ENCODE data around the gene NAALADL2.

NAALADL2 gene

DNA sequence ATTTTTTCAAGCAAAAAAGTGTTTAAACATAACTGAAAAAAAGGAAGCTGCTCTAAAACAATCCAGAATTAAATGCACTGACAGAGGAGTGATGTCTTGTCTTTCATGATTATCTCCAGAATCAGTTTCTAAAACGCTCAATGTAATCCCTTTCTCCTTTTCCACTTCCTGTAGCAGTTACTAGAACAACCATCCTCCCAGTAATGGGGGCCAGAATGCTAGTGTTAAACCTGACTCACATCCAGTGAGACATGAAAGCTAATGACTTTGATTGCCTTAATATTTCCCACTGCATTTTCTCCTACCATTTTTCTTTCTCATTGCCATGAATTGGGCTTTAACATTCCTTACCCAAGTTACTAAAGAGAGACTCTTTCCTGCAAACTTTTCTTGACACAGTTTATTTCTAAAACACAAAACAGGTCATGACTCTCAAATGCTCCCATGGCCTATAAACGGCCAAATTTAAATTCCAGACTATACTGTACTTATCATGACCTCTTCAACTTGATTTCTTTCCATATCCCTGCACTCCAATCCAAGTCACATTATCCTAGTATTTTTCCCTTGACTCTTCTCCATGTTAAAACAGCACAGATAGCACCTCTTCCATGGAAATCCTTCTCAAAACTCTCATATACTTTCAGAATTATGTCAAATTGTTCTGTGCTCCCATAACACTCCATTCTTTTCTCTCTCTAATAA is 341.4 kb downstream of the NAALADL2 start:
- Histone ChIP-seq H3K27ac (ENCODE audit: low read depth, low read length) (no peak overlapping the region), H3K4me1 (ENCODE audit: control insufficient read depth, insufficient read depth, low read length) (peaks cover 6% of the 10 kb centered on the region), H3K27me3 (ENCODE audit: control insufficient read depth, insufficient read depth, low read length) (no peaks in the 10 kb centered on the region), H3K9me3 (ENCODE audit: control insufficient read depth, insufficient read depth, low read length) (no peaks in the 10 kb centered on the region), H3K4me3 (ENCODE audit: low read depth, low read length) (no peak overlapping the region), H3K36me3 (ENCODE audit: control insufficient read depth, insufficient read depth, low read length) (no peaks in the 10 kb centered on the region), H3K9ac (ENCODE audit: low read depth, low read length) (no peak overlapping the region)

DNA sequence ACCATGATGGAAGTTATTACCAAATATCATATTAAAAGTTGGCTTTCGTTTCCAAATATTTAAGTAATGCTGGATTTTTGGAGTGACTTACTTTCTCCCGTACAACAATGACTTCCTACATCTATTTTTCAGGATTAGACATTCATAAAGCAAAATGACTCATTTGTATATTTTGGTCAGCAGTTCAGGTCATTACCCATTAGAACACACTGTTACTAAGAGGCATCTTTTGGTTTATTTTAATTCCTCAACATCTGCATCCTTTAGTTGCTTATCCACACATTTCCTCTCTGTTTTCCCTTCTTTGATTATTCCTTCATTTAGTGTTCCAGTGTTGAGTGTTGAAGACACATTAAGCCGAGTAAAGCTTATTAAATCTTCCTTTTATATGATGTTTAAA is 348.2 kb downstream of the NAALADL2 start:
- H3K4me3 ChIP-seq (ENCODE audit: low read depth, low read length): no peak overlapping the region
- no peak overlapping the region for H3K27ac ChIP-seq (ENCODE audit: low read depth, low read length)
- H3K36me3 ChIP-seq (ENCODE audit: control insufficient read depth, insufficient read depth, low read length): no peaks in the 10 kb centered on the region
- H3K9ac ChIP-seq (ENCODE audit: low read depth, low read length): no peak overlapping the region
- no peaks in the 10 kb centered on the region for H3K9me3 ChIP-seq (ENCODE audit: control insufficient read depth, insufficient read depth, low read length)
- no peaks in the 10 kb centered on the region for H3K27me3 ChIP-seq (ENCODE audit: control insufficient read depth, insufficient read depth, low read length)
- H3K4me1 ChIP-seq (ENCODE audit: control insufficient read depth, insufficient read depth, low read length): peaks cover 9% of the 10 kb centered on the region

DNA sequence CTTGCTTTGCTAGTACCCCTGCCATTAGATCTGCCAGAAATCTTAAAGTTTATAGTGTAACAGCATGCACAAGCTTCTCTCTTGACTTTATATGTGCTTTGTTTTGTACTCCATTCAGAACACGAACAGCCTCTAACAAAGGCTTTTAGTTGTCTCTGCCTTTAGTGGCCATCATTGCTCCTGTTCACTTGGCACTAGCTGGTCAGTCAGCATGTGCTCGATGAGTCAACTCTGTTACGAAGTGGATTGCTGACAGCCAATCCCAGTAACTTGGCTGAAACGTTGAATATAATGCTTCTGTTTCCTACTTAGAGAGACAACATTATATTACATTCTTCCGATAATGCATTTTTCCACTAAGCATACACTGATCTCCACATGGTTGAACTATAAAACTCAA is 349.2 kb downstream of the NAALADL2 start:
- H3K36me3 ChIP-seq (ENCODE audit: control insufficient read depth, insufficient read depth, low read length): no peaks in the 10 kb centered on the region
- no peaks in the 10 kb centered on the region for H3K9me3 ChIP-seq (ENCODE audit: control insufficient read depth, insufficient read depth, low read length)
- H3K9ac ChIP-seq (ENCODE audit: low read depth, low read length): no peak overlapping the region
- no peak overlapping the region for H3K4me3 ChIP-seq (ENCODE audit: low read depth, low read length)
- peaks cover 9% of the 10 kb centered on the region for H3K4me1 ChIP-seq (ENCODE audit: control insufficient read depth, insufficient read depth, low read length)
- no peak overlapping the region for H3K27ac ChIP-seq (ENCODE audit: low read depth, low read length)
- no peaks in the 10 kb centered on the region for H3K27me3 ChIP-seq (ENCODE audit: control insufficient read depth, insufficient read depth, low read length)

- Histone ChIP-seq H3K27ac (ENCODE audit: low read depth, low read length) (no peak overlapping the region), H3K36me3 (ENCODE audit: control insufficient read depth, insufficient read depth, low read length) (no peaks in the 10 kb centered on the region), H3K9ac (ENCODE audit: low read depth, low read length) (no peak overlapping the region), H3K4me3 (ENCODE audit: low read depth, low read length) (no peak overlapping the region), H3K27me3 (ENCODE audit: control insufficient read depth, insufficient read depth, low read length) (no peaks in the 10 kb centered on the region), H3K4me1 (ENCODE audit: control insufficient read depth, insufficient read depth, low read length) (peaks cover 9% of the 10 kb centered on the region), H3K9me3 (ENCODE audit: control insufficient read depth, insufficient read depth, low read length) (no peaks in the 10 kb centered on the region)
These were observed 352.3 kb downstream of the NAALADL2 start for GRCh38 chr3:175211466-175211865.

DNA sequence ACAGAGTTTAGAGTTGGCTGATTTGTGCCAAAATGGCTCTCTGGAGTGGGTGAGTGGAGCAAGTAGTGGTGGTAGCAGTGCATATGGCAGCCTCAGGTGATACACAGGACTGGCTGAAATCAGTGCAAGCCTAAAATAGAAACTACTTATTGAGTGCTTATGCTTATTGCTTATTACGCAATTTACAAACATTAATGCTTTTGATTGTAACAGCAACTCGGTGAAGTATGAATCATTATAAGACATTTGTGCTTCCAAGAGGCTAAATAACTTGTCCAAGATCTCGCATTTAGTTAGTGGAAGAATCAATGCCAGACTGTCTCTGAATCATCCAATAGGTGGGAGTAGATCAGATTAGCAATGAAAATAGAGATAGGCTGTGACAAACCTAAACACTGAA is 353.8 kb downstream of the NAALADL2 start:
- Histone ChIP-seq H3K27me3 (ENCODE audit: control insufficient read depth, insufficient read depth, low read length) (no peaks in the 10 kb centered on the region), H3K36me3 (ENCODE audit: control insufficient read depth, insufficient read depth, low read length) (no peaks in the 10 kb centered on the region), H3K4me1 (ENCODE audit: control insufficient read depth, insufficient read depth, low read length) (peaks cover 3% of the 10 kb centered on the region), H3K9me3 (ENCODE audit: control insufficient read depth, insufficient read depth, low read length) (no peaks in the 10 kb centered on the region), H3K9ac (ENCODE audit: low read depth, low read length) (no peak overlapping the region), H3K27ac (ENCODE audit: low read depth, low read length) (no peak overlapping the region), H3K4me3 (ENCODE audit: low read depth, low read length) (no peak overlapping the region)

GRCh38 chr3:175214216-175214615 is 355.1 kb downstream of the NAALADL2 start:
- Histone ChIP-seq H3K27me3 (ENCODE audit: control insufficient read depth, insufficient read depth, low read length) (no peaks in the 10 kb centered on the region), H3K9ac (ENCODE audit: low read depth, low read length) (no peak overlapping the region), H3K27ac (ENCODE audit: low read depth, low read length) (no peak overlapping the region), H3K9me3 (ENCODE audit: control insufficient read depth, insufficient read depth, low read length) (no peaks in the 10 kb centered on the region), H3K4me1 (ENCODE audit: control insufficient read depth, insufficient read depth, low read length) (no peaks in the 10 kb centered on the region), H3K36me3 (ENCODE audit: control insufficient read depth, insufficient read depth, low read length) (no peaks in the 10 kb centered on the region), H3K4me3 (ENCODE audit: low read depth, low read length) (no peak overlapping the region)

- Histone ChIP-seq H3K9me3 (ENCODE audit: control insufficient read depth, insufficient read depth, low read length) (no peaks in the 10 kb centered on the region), H3K9ac (ENCODE audit: low read depth, low read length) (no peak overlapping the region), H3K27me3 (ENCODE audit: control insufficient read depth, insufficient read depth, low read length) (no peaks in the 10 kb centered on the region)
These were observed 356.7 kb downstream of the NAALADL2 start for GRCh38 chr3:175215833-175216232.

DNA sequence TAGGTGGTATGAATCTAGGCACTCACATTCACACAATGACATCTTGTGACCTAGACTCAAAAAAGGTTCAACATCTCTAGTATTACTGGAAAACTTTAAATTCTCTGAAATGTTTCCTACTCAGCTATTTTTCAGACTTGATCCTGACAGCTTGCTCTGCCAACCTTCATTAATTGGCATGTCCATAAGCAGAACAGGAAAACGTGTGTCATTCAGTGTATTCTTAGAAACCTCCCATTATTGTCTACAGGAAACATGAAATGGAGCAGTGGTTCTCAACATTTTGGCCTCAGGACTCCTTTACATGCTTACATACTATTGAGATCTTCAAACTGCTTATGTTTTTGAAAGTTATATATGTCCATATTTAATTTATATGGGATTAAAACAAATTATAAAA is 363.2 kb downstream of the NAALADL2 start:
- H3K36me3 ChIP-seq (ENCODE audit: control insufficient read depth, insufficient read depth, low read length): no peaks in the 10 kb centered on the region
- H3K27me3 ChIP-seq (ENCODE audit: control insufficient read depth, insufficient read depth, low read length): no peaks in the 10 kb centered on the region
- H3K4me3 ChIP-seq (ENCODE audit: low read depth, low read length): no peak overlapping the region
- H3K9ac ChIP-seq (ENCODE audit: low read depth, low read length): no peak overlapping the region
- H3K9me3 ChIP-seq (ENCODE audit: control insufficient read depth, insufficient read depth, low read length): no peaks in the 10 kb centered on the region
- no peak overlapping the region for H3K27ac ChIP-seq (ENCODE audit: low read depth, low read length)
- no peaks in the 10 kb centered on the region for H3K4me1 ChIP-seq (ENCODE audit: control insufficient read depth, insufficient read depth, low read length)

More at GRCh38 chr3:175215833-175216232, 356.7 kb downstream of the NAALADL2 start:
- H3K36me3 ChIP-seq (ENCODE audit: control insufficient read depth, insufficient read depth, low read length): no peaks in the 10 kb centered on the region
- H3K4me3 ChIP-seq (ENCODE audit: low read depth, low read length): no peak overlapping the region
- H3K4me1 ChIP-seq (ENCODE audit: control insufficient read depth, insufficient read depth, low read length): no peaks in the 10 kb centered on the region
- no peak overlapping the region for H3K27ac ChIP-seq (ENCODE audit: low read depth, low read length)

GRCh38 chr3:175224051-175224450 is 364.9 kb downstream of the NAALADL2 start:
- Histone ChIP-seq H3K27me3 (ENCODE audit: control insufficient read depth, insufficient read depth, low read length) (no peaks in the 10 kb centered on the region), H3K4me3 (ENCODE audit: low read depth, low read length) (no peak overlapping the region), H3K36me3 (ENCODE audit: control insufficient read depth, insufficient read depth, low read length) (no peaks in the 10 kb centered on the region), H3K4me1 (ENCODE audit: control insufficient read depth, insufficient read depth, low read length) (no peaks in the 10 kb centered on the region), H3K9ac (ENCODE audit: low read depth, low read length) (no peak overlapping the region), H3K27ac (ENCODE audit: low read depth, low read length) (no peak overlapping the region), H3K9me3 (ENCODE audit: control insufficient read depth, insufficient read depth, low read length) (no peaks in the 10 kb centered on the region)

DNA sequence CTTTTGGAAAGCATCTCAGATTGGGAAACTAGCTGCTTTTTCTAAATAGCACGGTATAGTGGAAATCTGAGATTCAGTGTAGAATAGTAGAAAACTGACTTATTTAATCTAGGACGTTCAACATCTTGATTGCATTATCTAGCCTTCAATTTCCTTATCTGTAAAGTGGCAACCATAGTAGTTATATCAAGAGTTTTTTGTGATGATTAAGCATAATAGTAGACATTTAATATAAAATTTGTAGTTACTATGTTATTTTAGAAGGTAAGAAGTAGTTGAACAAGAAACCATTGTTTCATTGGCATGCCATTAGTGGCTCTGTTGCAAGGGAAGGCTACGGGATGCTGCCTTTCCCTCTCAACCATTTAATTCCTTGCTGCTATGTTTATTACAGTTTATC is 367.3 kb downstream of the NAALADL2 start:
- H3K9ac ChIP-seq (ENCODE audit: low read depth, low read length): no peak overlapping the region
- H3K27ac ChIP-seq (ENCODE audit: low read depth, low read length): no peak overlapping the region
- no peaks in the 10 kb centered on the region for H3K27me3 ChIP-seq (ENCODE audit: control insufficient read depth, insufficient read depth, low read length)
- no peaks in the 10 kb centered on the region for H3K36me3 ChIP-seq (ENCODE audit: control insufficient read depth, insufficient read depth, low read length)
- no peak overlapping the region for H3K4me3 ChIP-seq (ENCODE audit: low read depth, low read length)
- no peaks in the 10 kb centered on the region for H3K4me1 ChIP-seq (ENCODE audit: control insufficient read depth, insufficient read depth, low read length)
- no peaks in the 10 kb centered on the region for H3K9me3 ChIP-seq (ENCODE audit: control insufficient read depth, insufficient read depth, low read length)

GRCh38 chr3:175227126-175227525 is 368.0 kb downstream of the NAALADL2 start:
- Histone ChIP-seq H3K36me3 (ENCODE audit: control insufficient read depth, insufficient read depth, low read length) (no peaks in the 10 kb centered on the region), H3K27me3 (ENCODE audit: control insufficient read depth, insufficient read depth, low read length) (no peaks in the 10 kb centered on the region), H3K27ac (ENCODE audit: low read depth, low read length) (no peak overlapping the region), H3K9me3 (ENCODE audit: control insufficient read depth, insufficient read depth, low read length) (no peaks in the 10 kb centered on the region), H3K4me3 (ENCODE audit: low read depth, low read length) (no peak overlapping the region), H3K9ac (ENCODE audit: low read depth, low read length) (no peak overlapping the region), H3K4me1 (ENCODE audit: control insufficient read depth, insufficient read depth, low read length) (no peaks in the 10 kb centered on the region)

All from HUES48 (cell line).